AG09319 (cell line): Measurements from ENCODE around the gene PMP22.

ENCODE experiments used
- DNase-seq: peaks from one replicate; pipeline ENCODE4 v3.0.0-alpha.2; 2010; ENCODE audit warnings: low read depth; ENCODE audit errors: extremely low read depth
- TF ChIP-seq, protein P1 (sequence below): IDR thresholded peaks from 2 replicates; pipeline ENCODE4 v1.5.1; 2011; ENCODE audit warnings: low read depth, mild to moderate bottlenecking, inconsistent platforms, low read length, moderate library complexity

PMP22 gene

DNA sequence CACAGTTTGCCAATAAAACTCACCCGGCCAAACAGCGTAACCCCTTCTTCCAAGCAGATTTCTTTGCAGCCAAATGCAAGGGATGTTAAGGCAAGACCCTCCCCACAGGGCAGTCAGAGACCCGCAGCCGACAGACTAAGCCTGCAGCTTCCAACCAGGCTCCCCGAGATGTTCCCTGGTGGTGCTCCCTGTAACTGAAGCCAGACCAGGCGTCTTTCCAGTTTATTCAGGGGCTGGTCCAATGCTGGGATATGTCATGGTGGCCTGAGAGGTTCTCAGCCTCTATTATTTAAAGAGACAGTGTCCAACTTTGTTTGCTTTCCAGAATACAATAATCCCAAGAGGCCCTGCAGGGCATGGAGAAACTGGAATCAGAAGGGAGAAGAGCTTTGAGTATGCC, at the start of gene PMP22:
Gene PMP22 (minus strand): TSS at position 196 of the 400 bp plus-strand sequence. CDS start 4,599 bp downstream, outside the sequence.
- TF ChIP-seq, protein P1, sequence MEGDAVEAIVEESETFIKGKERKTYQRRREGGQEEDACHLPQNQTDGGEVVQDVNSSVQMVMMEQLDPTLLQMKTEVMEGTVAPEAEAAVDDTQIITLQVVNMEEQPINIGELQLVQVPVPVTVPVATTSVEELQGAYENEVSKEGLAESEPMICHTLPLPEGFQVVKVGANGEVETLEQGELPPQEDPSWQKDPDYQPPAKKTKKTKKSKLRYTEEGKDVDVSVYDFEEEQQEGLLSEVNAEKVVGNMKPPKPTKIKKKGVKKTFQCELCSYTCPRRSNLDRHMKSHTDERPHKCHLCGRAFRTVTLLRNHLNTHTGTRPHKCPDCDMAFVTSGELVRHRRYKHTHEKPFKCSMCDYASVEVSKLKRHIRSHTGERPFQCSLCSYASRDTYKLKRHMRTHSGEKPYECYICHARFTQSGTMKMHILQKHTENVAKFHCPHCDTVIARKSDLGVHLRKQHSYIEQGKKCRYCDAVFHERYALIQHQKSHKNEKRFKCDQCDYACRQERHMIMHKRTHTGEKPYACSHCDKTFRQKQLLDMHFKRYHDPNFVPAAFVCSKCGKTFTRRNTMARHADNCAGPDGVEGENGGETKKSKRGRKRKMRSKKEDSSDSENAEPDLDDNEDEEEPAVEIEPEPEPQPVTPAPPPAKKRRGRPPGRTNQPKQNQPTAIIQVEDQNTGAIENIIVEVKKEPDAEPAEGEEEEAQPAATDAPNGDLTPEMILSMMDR: no peak
- no peak for DNase-seq

GRCh38 chr17:15311996-15312395, 46.9 kb upstream of the PMP22 start:
- no peak for DNase-seq
- TF ChIP-seq, protein P1: no peak

DNA sequence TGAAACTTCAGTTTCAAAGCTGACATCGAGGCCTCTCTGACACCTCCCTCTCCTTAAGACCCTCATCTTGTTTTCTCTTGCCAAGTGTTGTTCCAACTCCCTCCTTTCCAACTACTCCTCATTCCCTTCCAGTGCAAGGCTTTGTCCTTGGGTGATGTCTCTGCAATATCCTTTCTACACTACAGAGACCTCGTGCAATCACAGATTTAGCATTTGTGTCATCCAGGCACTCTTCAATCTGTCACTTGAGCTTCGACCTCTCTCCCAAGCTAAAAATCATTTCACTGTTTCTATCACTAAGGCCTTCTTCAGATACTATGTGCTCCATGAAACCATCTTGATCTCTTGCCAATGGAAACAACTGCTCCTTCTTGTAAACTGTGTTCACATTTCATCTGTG, 44.7 kb upstream of the PMP22 start:
- TF ChIP-seq, protein P1: no peak
- DNase-seq: no peak

DNA sequence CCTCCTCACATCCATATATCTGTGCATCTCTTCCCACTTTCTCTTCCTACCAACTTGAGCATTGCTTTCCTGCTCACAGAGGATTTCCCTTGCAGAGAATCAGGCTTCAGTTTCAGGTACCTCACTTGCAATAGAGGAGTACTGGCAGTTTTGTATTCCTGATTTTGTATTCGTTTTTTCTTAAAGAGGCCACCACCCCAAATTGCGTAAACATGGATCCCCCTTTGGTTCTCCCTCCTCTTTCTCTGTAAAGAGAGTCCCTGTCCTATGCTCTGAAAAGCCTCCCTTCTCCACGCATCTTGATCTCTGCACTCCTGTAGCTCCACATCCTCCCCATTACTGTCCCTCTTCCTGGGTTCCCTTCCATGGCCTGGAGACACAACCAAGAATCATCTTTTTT, 44.1 kb upstream of the PMP22 start:
- TF ChIP-seq, protein P1: no peak
- DNase-seq: no peak

DNA sequence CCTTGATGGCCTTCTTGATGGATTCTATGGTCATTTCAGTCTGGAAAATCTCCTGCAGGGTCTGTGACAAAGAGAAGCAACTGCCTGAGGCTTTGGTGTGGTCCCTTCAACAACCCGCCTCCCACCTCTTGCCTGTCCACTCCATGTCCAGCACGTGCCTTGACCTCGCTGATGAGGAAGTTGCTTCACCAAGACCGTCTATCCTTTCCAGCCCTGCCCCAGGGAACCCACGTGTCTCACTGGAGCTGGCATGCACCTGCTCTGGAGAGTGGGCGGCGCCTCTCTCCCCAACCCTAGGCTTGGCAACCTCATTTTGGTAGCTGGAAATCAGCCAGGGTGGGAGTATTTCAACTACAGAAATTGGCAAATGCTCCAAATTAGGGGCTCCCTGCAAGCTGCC, 43.6 kb upstream of the PMP22 start:
- no peak for DNase-seq
- TF ChIP-seq, protein P1: no peak

DNA sequence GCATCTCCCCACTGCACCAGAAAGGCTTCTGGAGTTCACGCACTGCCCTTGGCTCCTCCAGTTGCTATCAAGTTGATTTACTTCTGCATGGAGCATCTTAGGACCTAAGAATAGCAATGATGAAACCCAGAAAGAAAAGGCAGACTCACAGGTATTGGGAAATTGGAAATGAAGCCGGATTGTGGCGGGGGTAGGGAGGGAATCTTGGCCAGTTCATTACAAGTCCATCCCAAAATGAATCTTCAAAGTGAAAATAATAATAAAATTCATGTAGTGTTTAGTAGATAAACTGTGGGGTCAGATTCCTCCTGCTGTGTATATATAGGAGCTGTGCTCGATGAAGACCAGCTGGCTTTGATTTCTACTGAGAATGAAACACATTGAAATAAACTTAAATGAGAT, 42.6 kb upstream of the PMP22 start:
- TF ChIP-seq, protein P1: no peak

GRCh38 chr17:15303851-15304250, 38.7 kb upstream of the PMP22 start:
- no peak for DNase-seq
- TF ChIP-seq, protein P1: no peak

More for the DNA sequence above, 42.6 kb upstream of the PMP22 start:
- no peak for DNase-seq
